ENCODE results near the gene TBX15. TPM values are rescaled to one million over a fixed set of nuclear protein-coding genes. Genes with fewer than 3 reads are reported as not detected.

Gene TBX15
- total RNA-seq, 1 experiment from 2014 or later, result 0.32 TPM

- H3K27me3 ChIP-seq (replicated peaks; ENCODE audit: insufficient read depth, low read depth, low read length, poor library complexity), result peaks cover 5% of the 10 kb centered on the region
Observed at GRCh38 chr1:118974661-118975060, 13.5 kb downstream of the TBX15 start.

GRCh38 chr1:118973531-118974137 is 14.5 kb downstream of the TBX15 start:
- H3K27me3 ChIP-seq (replicated peaks; ENCODE audit: insufficient read depth, low read depth, low read length, poor library complexity), result peaks cover 5% of the 10 kb centered on the region

More at GRCh38 chr1:118974661-118975060, 13.5 kb downstream of the TBX15 start:
- Histone ChIP-seq H3K4me3 (ENCODE audit: low read depth, low read length, poor library complexity, severe bottlenecking) (no peak overlapping the region), H3K4me1 (ENCODE audit: insufficient read depth, low read length, poor library complexity, severe bottlenecking) (no peaks in the 10 kb centered on the region), H3K9me3 (ENCODE audit: low read depth, low read length, poor library complexity, severe bottlenecking) (no peaks in the 10 kb centered on the region), H3K27ac (ENCODE audit: low read depth, low read length, poor library complexity, severe bottlenecking) (no peak overlapping the region), H3K36me3 (ENCODE audit: insufficient read depth, low read length, poor library complexity, severe bottlenecking) (no peaks in the 10 kb centered on the region)
- BruUV-seq (replicated peaks), result no TSS peak
- no peak for DNase-seq (ENCODE audit: low spot score)
- CTCF ChIA-PET, result no interaction called here
- no peak for TF ChIP-seq EZH2 (IDR thresholded peaks at IDR 0.05; ENCODE audit: borderline replicate concordance, low read depth, low read length, poor library complexity, severe bottlenecking)
- TF ChIP-seq CTCF (conservative IDR thresholded peaks at IDR 0.05; ENCODE audit: low read depth, low read length), result no peak
- POLR2A ChIA-PET (ENCODE audit: low non-redundant PET), result no interaction called here
- intact Hi-C loops (cut with micrococcal nuclease; ENCODE audit: unreplicated experiment), result no loop called here

GRCh38 chr1:118973032-118973431 is 15.1 kb downstream of the TBX15 start:
- Histone ChIP-seq H3K9me3 (ENCODE audit: low read depth, low read length, poor library complexity, severe bottlenecking) (no peaks in the 10 kb centered on the region), H3K27ac (ENCODE audit: low read depth, low read length, poor library complexity, severe bottlenecking) (no peak overlapping the region), H3K4me1 (ENCODE audit: insufficient read depth, low read length, poor library complexity, severe bottlenecking) (no peaks in the 10 kb centered on the region), H3K27me3 (replicated peaks; ENCODE audit: insufficient read depth, low read depth, low read length, poor library complexity) (peaks cover 5% of the 10 kb centered on the region), H3K36me3 (ENCODE audit: insufficient read depth, low read length, poor library complexity, severe bottlenecking) (no peaks in the 10 kb centered on the region), H3K4me3 (ENCODE audit: low read depth, low read length, poor library complexity, severe bottlenecking) (no peak overlapping the region)
- BruUV-seq (replicated peaks), result no TSS peak
- DNase-seq (ENCODE audit: low spot score), result no peak
- POLR2A ChIA-PET (ENCODE audit: low non-redundant PET), result no interaction called here
- CTCF ChIA-PET, result no interaction called here
- TF ChIP-seq CTCF (conservative IDR thresholded peaks at IDR 0.05; ENCODE audit: low read depth, low read length) (no peak), EZH2 (IDR thresholded peaks at IDR 0.05; ENCODE audit: borderline replicate concordance, low read depth, low read length, poor library complexity, severe bottlenecking) (no peak)
- intact Hi-C loops (cut with micrococcal nuclease; ENCODE audit: unreplicated experiment), result no loop called here

More at GRCh38 chr1:118973531-118974137, 14.5 kb downstream of the TBX15 start:
- H3K9me3 ChIP-seq (ENCODE audit: low read depth, low read length, poor library complexity, severe bottlenecking), result no peaks in the 10 kb centered on the region
- no TSS peak for BruUV-seq (replicated peaks)
- ChIA-PET POLR2A (ENCODE audit: low non-redundant PET) (no interaction called here), CTCF (no interaction called here)
- no peaks in the 10 kb centered on the region for H3K4me1 ChIP-seq (ENCODE audit: insufficient read depth, low read length, poor library complexity, severe bottlenecking)
- TF ChIP-seq EZH2 (IDR thresholded peaks at IDR 0.05; ENCODE audit: borderline replicate concordance, low read depth, low read length, poor library complexity, severe bottlenecking) (no peak), CTCF (conservative IDR thresholded peaks at IDR 0.05; ENCODE audit: low read depth, low read length) (no peak)
- no peak overlapping the region for H3K4me3 ChIP-seq (ENCODE audit: low read depth, low read length, poor library complexity, severe bottlenecking)
- no peaks in the 10 kb centered on the region for H3K36me3 ChIP-seq (ENCODE audit: insufficient read depth, low read length, poor library complexity, severe bottlenecking)
- H3K27ac ChIP-seq (ENCODE audit: low read depth, low read length, poor library complexity, severe bottlenecking), result no peak overlapping the region
- intact Hi-C loops (cut with micrococcal nuclease; ENCODE audit: unreplicated experiment), result no loop called here
- no peak for DNase-seq (ENCODE audit: low spot score)

Data from A673 (cell line).